ENCODE measurements around the gene RCE1.

The RCE1 gene

GRCh38 chr11:66845143-66845875 is 2.1 kb downstream of the RCE1 start:
- no peak for DNase-seq

- DNase-seq, result no peak
Observed at GRCh38 chr11:66845876-66846212, 2.6 kb downstream of the RCE1 start.

GRCh38 chr11:66846671-66847091 is 3.4 kb downstream of the RCE1 start:
- no peak for DNase-seq

- DNase-seq, result no peak
Observed at GRCh38 chr11:66847461-66848232, 4.4 kb downstream of the RCE1 start.

- DNase-seq, result no peak
Observed at GRCh38 chr11:66848671-66849500, 5.6 kb downstream of the RCE1 start.

- no peak for DNase-seq
Observed at GRCh38 chr11:66849501-66850234, 6.4 kb downstream of the RCE1 start.

GRCh38 chr11:66850235-66850587 is 7.0 kb downstream of the RCE1 start:
- no peak for DNase-seq

GRCh38 chr11:66850588-66851238 is 7.5 kb downstream of the RCE1 start:
- DNase-seq, result no peak

GRCh38 chr11:66851239-66851596 is 8.0 kb downstream of the RCE1 start:
- DNase-seq, result no peak

- DNase-seq, result no peak
Observed at GRCh38 chr11:66851698-66852465, 8.6 kb downstream of the RCE1 start.

- no peak for DNase-seq
Observed at GRCh38 chr11:66852466-66853241, 9.4 kb downstream of the RCE1 start.

GRCh38 chr11:66853242-66854229 is 10.3 kb downstream of the RCE1 start:
- no peak for DNase-seq

GRCh38 chr11:66854231-66854661 is 11.0 kb downstream of the RCE1 start:
- DNase-seq, result no peak

- no peak for DNase-seq
Observed at GRCh38 chr11:66854729-66855211, 11.5 kb downstream of the RCE1 start.

- peak; percentile 19 to 56 (median 34) for DNase-seq
Observed at GRCh38 chr11:66855574-66856495, 12.6 kb downstream of the RCE1 start.

- peak in 2 of 4 experiments; percentile 31 to 41 for DNase-seq
Observed at GRCh38 chr11:66856496-66857233, 13.4 kb downstream of the RCE1 start, which contains the start of gene LRFN4. LRFN4 (plus strand) TSS chr11:66857064; CDS start chr11:66857745, 681 bp downstream.

- no peak for DNase-seq
Observed at GRCh38 chr11:66857234-66857926, 14.1 kb downstream of the RCE1 start.
